ENCODE measurements around the gene RASGEF1C.

Gene RASGEF1C

GRCh38 chr5:180157866-180158265 lies 51.1 kb downstream of the RASGEF1C start:
- no peak for DNase-seq

- DNase-seq: no peak
Observed at GRCh38 chr5:180156141-180156540, 52.9 kb downstream of the RASGEF1C start.

- DNase-seq: no peak
Observed at GRCh38 chr5:180155365-180155926, 53.6 kb downstream of the RASGEF1C start.

- no peak for DNase-seq
Observed at GRCh38 chr5:180154821-180155364, 54.1 kb downstream of the RASGEF1C start.

GRCh38 chr5:180153991-180154390 lies 55.0 kb downstream of the RASGEF1C start:
- DNase-seq: no peak

- DNase-seq: no peak
Observed at GRCh38 chr5:180153099-180153498, 55.9 kb downstream of the RASGEF1C start.

- DNase-seq: no peak
Observed at GRCh38 chr5:180143656-180144364, 65.2 kb downstream of the RASGEF1C start.

- DNase-seq: no peak
Observed at GRCh38 chr5:180142824-180143610, 66.0 kb downstream of the RASGEF1C start.

- DNase-seq: no peak
Observed at GRCh38 chr5:180142021-180142765, 66.8 kb downstream of the RASGEF1C start.

GRCh38 chr5:180141068-180141660 lies 67.8 kb downstream of the RASGEF1C start:
- DNase-seq: no peak

GRCh38 chr5:180140571-180140970 lies 68.4 kb downstream of the RASGEF1C start:
- no peak for DNase-seq

GRCh38 chr5:180140079-180140554 lies 68.9 kb downstream of the RASGEF1C start:
- DNase-seq: no peak

GRCh38 chr5:180139731-180140055 lies 69.3 kb downstream of the RASGEF1C start:
- DNase-seq: no peak

- DNase-seq: no peak
Observed at GRCh38 chr5:180138976-180139730, 69.9 kb downstream of the RASGEF1C start.

GRCh38 chr5:180138214-180138975 lies 70.6 kb downstream of the RASGEF1C start:
- DNase-seq: no peak

- no peak for DNase-seq
Observed at GRCh38 chr5:180137401-180138213, 71.4 kb downstream of the RASGEF1C start.

GRCh38 chr5:180136630-180137381 lies 72.2 kb downstream of the RASGEF1C start:
- no peak for DNase-seq

- no peak for DNase-seq
Observed at GRCh38 chr5:180135967-180136629, 72.9 kb downstream of the RASGEF1C start.
